Psoas muscle (tissue), 8 donors: ENCODE results near the gene CERKL. TPM values are rescaled to one million over a fixed set of nuclear protein-coding genes. Genes with fewer than 3 reads are reported as not detected.

Experiments used
- ATAC-seq, 4 donors: fragments of 200-7000 bp; cut with Tn5 transposase; one replicate each; pipeline ENCODE4 v1.9.1; 2020; ENCODE audit warnings: moderate library complexity in 3 of 4, mild to moderate bottlenecking in 2 of 4
- DNase-seq, 2 donors: peaks; one replicate each; pipeline ENCODE4 v3.0.0-alpha.2; 2020
- H3K27ac ChIP-seq: fragments of 200-600 bp; one replicate; pipeline ENCODE4 v1.8.0; 2022
- H3K27me3 ChIP-seq, 3 donors: fragments of 200-600 bp in 1 of 3; one replicate each; pipeline versions ENCODE4 v1.6.1 to v1.8.0; 2013 to 2022; ENCODE audit warnings: low read length in 2 of 3, mild to moderate bottlenecking in 2 of 3, moderate library complexity in 1 of 3; ENCODE audit not compliant: insufficient read depth in 3 of 3
- H3K36me3 ChIP-seq, 2 donors: fragments of 200-600 bp in 1 of 2; one replicate each; pipeline versions ENCODE4 v1.6.1 to v1.8.0; 2013 to 2022; ENCODE audit warnings: low read depth in 1 of 2, mild to moderate bottlenecking in 1 of 2, moderate library complexity in 1 of 2; ENCODE audit not compliant: insufficient read depth in 1 of 2
- H3K4me1 ChIP-seq: fragments of 200-600 bp; one replicate; pipeline ENCODE4 v1.8.0; 2022
- H3K4me3 ChIP-seq: fragments of 200-600 bp; one replicate; pipeline ENCODE4 v1.8.0; 2022; ENCODE audit warnings: mild to moderate bottlenecking
- H3K9me3 ChIP-seq: fragments of 200-600 bp; one replicate; pipeline ENCODE4 v1.8.0; 2022
- WGBS, 3 donors: extraction: QIAGEN DNeasy Blood & Tissue Kit; methylation state at CpG; one replicate each; pipeline versions ENCODE4 v1.1.6 to v1.1.7; 2013; 5-methylcytosine and 5-hydroxymethylcytosine counted together
- intact Hi-C, 2 donors: fragments of 100-400 bp; cut with DNase I; formaldehyde crosslinking; loops; one replicate each; pipeline versions ENCODE4 v1.11.0 to v1.14.2; 2022
- polyA plus RNA-seq, 3 donors: library from polyadenylated mRNA; stranded (reverse); fragments of 200-250 nt; gene quantifications; one replicate each; pipeline ENCODE4 v1.2.3, GENCODE V29; 2013
- total RNA-seq, 4 donors: library from RNA; stranded (reverse); fragmentation: NEBNext Ultra II Directional in 2 of 4; extraction: Animal tissue kit (Norgen Biotek cat#: 25700) in 2 of 4; gene quantifications; one replicate each; pipeline versions ENCODE4 v1.2.1 to v1.2.4, GENCODE V29; 2021 to 2023
- TF ChIP-seq, protein P1 (sequence below): fragments of 200-600 bp; IDR thresholded peaks from one replicate; pipeline ENCODE4 v1.8.0; 2022; ENCODE audit warnings: antibody characterized with exemption
- donor health status: healthy with polysubstance abuse.
- donor health status: DM: no; HTN: no; CAD: no; lungs with moderate emphysema.
- donor health status: Bipolar disorder and iron deficiency.
- donor health status: healthy.
- donor health status: DM: yes; HTN: yes; CAD: no.
- donor health status: DM: no; HTN: no; CAD: no.
- donor health status: DM: no; HTN: no; CAD: no.
- donor health status: DM: yes; HTN: yes; CAD: no.

The CERKL gene
- total and polyA plus RNA-seq, 7 donors: not detected

DNA sequence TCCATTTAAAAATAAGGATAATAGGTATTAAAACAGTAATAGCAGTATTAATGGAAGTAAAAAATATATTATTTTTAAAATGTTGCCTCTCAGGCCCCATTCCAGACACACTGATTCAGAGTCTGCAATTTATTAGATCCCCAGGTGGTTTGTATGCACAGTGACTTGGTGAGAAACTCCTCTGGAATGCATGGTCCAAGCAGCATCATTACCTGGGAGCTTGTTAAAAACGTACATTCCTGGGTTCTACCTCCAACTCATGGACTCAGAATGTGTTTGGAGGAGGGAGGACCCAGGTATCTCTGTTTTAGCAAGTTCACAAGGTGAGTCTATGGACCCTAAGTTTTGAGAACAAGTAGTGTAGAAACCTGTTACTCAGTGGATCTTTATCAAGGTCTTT lies 104.1 kb downstream of the CERKL start:
- Histone ChIP-seq H3K36me3 (no peaks in the 10 kb centered on the region), H3K9me3 (no peaks in the 10 kb centered on the region), H3K4me3 (no peak overlapping the region), H3K27ac (no peak overlapping the region), H3K27me3 (no peaks in the 10 kb centered on the region), H3K4me1 (no peaks in the 10 kb centered on the region)
- DNase-seq: no peak
- WGBS, 3 donors: 48 to 63% (median 61%) methylated on average over 1 of the region's 1 CpG
- ATAC-seq: no peak
- intact Hi-C loops: no loop called here
- TF ChIP-seq, protein P1, sequence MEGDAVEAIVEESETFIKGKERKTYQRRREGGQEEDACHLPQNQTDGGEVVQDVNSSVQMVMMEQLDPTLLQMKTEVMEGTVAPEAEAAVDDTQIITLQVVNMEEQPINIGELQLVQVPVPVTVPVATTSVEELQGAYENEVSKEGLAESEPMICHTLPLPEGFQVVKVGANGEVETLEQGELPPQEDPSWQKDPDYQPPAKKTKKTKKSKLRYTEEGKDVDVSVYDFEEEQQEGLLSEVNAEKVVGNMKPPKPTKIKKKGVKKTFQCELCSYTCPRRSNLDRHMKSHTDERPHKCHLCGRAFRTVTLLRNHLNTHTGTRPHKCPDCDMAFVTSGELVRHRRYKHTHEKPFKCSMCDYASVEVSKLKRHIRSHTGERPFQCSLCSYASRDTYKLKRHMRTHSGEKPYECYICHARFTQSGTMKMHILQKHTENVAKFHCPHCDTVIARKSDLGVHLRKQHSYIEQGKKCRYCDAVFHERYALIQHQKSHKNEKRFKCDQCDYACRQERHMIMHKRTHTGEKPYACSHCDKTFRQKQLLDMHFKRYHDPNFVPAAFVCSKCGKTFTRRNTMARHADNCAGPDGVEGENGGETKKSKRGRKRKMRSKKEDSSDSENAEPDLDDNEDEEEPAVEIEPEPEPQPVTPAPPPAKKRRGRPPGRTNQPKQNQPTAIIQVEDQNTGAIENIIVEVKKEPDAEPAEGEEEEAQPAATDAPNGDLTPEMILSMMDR: no peak

DNA sequence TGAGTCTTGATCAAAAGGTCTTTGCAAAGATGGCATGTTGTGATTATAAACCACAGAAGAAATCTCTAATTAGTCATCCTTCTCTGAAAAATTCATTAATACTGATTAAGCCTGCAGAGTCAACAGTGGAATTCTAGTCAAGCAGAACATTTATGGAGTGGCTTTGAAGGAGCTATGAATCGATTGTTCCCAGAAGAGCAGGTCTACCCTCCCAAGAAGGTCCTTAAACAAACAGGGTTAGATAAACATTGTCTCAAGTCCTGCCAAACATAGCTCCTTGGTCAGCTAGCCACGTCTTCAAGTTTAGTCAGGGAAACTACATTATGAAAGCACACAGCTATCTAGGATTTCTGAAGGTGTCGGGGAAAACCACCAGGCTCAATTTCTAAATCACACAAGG lies 110.8 kb downstream of the CERKL start:
- WGBS, 3 donors: 50 to 67% (median 62%) methylated on average over 3 of the region's 3 CpGs
- H3K27me3 ChIP-seq: peaks cover 0 to 3% (median 0%) of the 10 kb centered on the region in 3 donors
- ATAC-seq (no peak), DNase-seq (no peak)
- no peaks in the 10 kb centered on the region for H3K9me3 ChIP-seq
- H3K36me3 ChIP-seq: no peaks in the 10 kb centered on the region
- no peak overlapping the region for H3K4me3 ChIP-seq
- H3K4me1 ChIP-seq: no peaks in the 10 kb centered on the region
- intact Hi-C loops: no loop called here
- H3K27ac ChIP-seq: no peak overlapping the region
- TF ChIP-seq, protein P1: no peak

DNA sequence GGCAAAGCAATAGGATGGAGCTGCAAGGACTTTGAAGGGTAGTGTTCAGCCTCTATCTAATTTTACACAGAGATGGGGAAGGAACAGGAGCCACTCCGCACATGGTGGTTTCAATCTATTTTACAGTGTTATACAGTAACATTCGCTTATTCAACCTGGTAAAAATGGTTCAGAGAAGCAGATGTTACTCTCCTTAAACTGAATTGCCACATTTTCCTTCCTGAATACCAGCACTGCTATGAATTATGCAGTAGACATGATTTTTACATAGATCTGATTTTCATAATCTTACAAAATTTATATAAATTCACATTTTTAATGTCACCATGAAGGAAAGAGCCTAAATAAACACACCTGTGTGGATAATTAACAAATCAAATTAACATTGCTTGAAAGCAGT lies 114.7 kb downstream of the CERKL start:
- H3K4me1 ChIP-seq: no peaks in the 10 kb centered on the region
- H3K27ac ChIP-seq: no peak overlapping the region
- no peaks in the 10 kb centered on the region for H3K9me3 ChIP-seq
- intact Hi-C loops: no loop called here
- no peaks in the 10 kb centered on the region for H3K36me3 ChIP-seq
- peaks cover 0 to 3% (median 0%) of the 10 kb centered on the region in 3 donors for H3K27me3 ChIP-seq
- 79 to 91% (median 84%) methylated on average over 2 of the region's 2 CpGs for WGBS, 3 donors
- TF ChIP-seq, protein P1: no peak
- ATAC-seq (no peak), DNase-seq (no peak)
- no peak overlapping the region for H3K4me3 ChIP-seq

DNA sequence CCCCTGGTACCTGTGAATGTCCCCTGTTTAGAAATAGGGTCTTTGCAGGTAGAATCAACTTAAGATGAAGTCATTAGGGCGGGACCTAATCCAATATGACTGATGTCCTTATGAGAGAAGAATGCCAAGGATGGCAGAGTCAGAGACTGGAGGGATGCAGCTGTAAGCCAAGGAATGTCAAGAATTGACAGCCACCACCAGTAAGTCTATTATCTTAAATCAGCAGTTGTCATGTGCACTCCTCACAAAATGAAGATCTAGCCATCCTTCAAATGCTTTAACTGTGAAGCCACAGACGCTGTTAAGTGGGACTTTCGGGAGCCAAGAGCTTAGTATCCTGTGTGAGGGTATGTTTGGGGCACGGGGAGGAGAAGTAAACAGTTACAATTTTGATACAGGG lies 116.5 kb downstream of the CERKL start:
- TF ChIP-seq, protein P1: no peak
- no peaks in the 10 kb centered on the region for H3K9me3 ChIP-seq
- 67 to 84% (median 69%) methylated on average over 4 of the region's 4 CpGs for WGBS, 3 donors

DNA sequence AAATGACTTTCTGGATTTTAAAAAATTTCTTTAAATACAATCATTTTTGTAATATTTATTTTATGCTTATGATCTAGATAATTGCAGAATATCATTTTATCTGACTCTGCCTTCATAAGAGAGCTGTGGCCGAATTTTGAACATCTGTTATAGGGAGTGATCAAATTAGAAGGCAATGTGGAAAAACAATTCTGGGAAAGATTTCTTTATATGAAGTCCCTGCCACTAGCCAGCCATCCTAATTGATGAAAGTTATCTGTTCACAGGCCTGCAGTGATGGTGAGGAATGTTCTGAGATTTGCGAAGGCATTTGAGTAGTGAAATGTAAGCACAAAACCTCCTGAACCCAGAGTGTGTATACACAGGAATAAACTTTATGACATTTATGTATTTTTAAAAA lies 120.2 kb downstream of the CERKL start:
- Histone ChIP-seq H3K27ac (no peak overlapping the region), H3K4me3 (no peak overlapping the region), H3K4me1 (no peaks in the 10 kb centered on the region), H3K36me3 (no peaks in the 10 kb centered on the region), H3K9me3 (no peaks in the 10 kb centered on the region), H3K27me3 (peaks cover 0 to 3% (median 0%) of the 10 kb centered on the region in 3 donors)
- WGBS, 3 donors: 67 to 79% (median 77%) methylated on average over 2 of the region's 2 CpGs
- TF ChIP-seq, protein P1: no peak
- intact Hi-C loops: no loop called here
- ATAC-seq: no peak
- DNase-seq: no peak

More for the DNA sequence above, 116.5 kb downstream of the CERKL start:
- Histone ChIP-seq H3K36me3 (no peaks in the 10 kb centered on the region), H3K27me3 (peaks cover 0 to 3% (median 0%) of the 10 kb centered on the region in 3 donors), H3K4me1 (no peaks in the 10 kb centered on the region), H3K27ac (no peak overlapping the region), H3K4me3 (no peak overlapping the region)
- intact Hi-C loops: no loop called here
- ATAC-seq: no peak
- no peak for DNase-seq
